Measurements from ENCODE around the gene CLDN9.
"Not testable (repeated sequence)": the region's sequence is repeated elsewhere in the genome, so short reads cannot be mapped to it uniquely, and the experiment has no call there.

Gene CLDN9

DNA sequence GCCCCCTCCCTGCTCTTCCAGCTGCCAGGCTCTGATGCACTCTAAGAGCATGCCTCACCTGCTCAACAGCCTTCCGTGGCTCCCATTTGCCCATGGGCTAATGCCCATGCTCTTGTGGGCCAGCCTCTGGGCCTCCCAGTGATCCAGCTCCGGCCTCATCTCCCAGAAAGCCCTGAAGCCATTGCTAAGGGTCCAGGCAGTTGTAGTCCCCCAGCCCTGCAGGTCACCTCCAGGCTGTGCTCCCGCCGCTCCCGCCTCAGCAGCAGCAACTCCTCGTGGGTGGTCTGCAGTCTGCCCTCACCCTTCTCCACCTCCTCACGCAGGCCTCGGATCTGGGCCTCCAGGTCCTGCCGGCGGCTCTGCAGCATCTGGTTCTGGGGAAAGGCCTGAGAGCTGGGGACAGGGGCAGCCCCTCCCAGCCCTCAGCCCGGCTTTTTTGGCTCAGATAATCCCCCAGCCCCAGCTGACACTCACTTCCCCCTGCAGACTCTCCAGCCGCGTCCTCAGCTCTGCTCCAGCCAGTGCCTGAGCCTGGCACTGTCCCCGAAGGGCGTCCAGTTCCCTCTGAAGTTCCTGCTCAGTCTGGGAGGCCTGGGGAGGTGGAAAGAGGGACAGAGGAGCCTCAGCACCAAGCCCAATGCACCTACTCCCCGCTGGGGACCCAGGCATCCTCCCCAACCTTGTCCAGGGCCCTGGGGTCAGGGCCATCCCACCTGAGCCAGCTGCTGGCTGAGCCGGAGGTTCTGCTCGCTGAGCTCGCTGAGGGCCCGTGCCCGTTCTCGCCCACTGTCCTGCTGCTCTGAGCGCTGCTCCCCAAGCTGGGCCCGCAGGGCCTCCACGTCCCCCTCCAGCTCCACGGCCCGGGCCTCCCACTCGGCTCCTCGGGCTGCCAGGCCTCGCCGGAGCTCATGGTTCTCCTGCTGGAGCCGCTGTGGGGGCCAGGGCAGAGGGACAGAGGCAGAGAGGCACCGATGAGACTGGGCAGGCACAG, 17.8 kb downstream of the CLDN9 start:
- DNase-seq (ENCODE audit: low read depth in 2 of 2) = no peak

DNA sequence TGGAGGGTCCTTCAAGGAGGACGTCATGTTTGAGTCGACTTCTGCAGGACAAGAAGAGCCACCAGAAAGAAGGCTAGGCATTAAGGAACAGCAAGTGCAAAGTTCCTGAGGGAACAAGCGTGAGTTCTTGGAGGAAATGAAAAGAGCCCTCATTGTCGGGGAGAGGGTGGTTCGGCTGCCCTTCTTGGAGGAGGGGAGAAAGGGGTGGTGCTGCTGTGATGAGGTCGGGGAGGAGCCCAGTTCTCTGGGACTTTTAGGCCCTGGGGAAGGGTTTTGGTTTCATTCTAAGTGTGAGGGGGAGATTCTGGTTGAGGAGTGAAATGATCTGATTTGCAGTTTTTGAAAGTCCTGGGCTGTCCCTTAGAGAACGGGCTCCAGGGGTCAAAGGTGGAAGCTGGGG, 19.9 kb downstream of the CLDN9 start:
- DNase-seq (ENCODE audit: low read depth in 2 of 2) = no peak

DNA sequence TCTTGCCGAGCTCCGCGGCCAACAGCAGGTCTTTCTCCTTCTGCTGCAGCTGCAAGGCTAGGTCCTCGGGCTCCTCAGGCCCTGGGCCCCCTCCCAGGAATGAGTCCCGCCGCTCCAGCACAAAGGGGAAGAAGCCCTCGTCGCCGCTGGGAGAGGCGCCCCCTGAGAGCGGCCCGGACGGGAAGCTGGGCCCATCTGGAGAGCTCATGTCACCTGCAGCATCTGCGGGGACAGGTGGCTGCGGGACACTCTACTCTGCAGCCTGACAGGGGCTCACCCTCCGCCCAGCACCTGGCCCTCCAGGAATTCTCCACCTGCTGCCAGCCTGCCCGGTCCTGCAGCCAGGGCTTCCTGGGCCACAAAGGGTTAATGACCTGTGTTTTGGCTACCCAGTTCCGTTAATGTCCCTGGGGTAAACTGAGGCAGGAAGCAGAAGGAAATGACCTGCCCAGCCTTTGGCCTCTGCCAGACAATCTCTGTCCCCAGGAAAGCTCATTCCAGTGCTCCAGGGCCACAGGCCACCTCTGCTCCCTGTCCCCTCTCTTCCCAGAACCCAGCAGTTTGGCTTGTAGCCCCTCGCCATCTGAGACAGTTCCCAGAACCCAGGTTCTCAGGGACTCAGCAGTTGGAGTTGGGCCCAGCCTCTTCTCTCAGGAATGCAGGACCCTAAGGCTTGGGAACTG, 22.7 kb downstream of the CLDN9 start:
- DNase-seq (ENCODE audit: low read depth in 2 of 2) = no peak

DNA sequence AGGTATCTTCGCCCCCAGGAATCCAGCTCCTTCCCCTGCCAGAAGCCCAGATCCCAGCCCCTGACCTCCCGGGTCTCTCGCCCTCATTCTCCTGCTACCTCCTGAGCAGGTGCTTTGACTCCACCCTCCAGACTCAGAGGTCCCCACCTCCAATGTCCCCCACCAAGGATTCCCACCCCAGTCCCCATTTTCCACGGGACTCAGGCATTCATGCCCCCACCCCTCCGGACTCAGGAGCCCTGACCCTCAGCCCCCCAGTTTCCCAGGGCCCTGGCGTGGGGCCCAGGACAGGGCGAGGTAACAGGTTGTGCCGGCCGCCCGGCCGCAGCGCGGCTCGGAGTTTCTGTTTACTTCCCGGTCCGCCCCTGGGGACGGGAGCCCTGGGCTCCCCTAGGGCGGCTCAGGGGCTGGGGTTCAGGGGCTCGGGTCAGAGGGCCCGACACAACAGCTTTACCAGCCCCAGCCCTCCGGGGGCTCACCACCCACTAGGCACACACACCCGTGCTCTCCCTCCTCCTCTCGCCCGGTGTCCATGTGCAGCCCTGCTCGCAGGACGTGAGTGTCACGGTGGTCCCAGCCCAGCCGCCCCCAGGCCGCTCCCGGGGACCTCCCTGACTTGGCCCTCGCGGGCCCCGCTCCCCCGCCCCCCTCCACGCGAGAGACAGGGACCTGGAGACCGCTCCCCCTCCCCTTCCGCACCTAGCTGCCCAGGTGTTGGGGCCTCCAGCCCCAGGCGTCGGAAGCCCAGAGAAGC, 23.4 kb downstream of the CLDN9 start:
- DNase-seq (ENCODE audit: low read depth in 2 of 2) = no peak

DNA sequence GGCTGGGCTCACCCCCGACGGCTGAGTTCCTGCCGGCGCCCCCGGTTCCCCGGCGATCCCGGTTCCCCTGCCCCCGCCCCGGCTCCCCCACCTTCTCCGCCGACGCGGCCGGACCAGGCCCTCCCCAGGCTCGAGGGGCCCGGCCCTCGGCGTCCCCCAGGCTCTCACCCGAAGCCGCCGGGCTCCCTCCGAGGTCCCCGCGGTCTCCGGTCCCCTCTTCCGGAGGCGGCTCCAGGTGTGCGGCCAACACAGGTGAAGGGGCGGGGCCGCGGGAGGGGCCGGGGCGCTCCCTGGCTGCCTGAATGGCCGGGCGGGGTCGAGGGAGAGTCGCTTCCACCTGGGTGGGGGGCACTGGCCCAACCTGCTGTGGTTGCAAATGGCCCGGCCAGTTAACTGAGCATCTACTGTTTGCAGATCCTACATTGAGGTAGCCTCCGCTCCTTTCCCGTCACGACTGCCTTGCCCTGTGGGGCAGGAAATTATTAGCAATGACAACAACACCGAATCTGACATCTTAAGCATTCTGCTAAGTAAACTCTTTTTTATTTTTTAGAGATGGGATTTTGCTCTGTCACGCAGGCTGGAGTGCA, 24.1 kb downstream of the CLDN9 start, which contains the start of gene BICDL2:
TSS of gene BICDL2 (minus strand) at position 219 of the 590 bp plus-strand sequence. CDS start 1,448 bp downstream, outside the sequence.
- DNase-seq (ENCODE audit: low read depth in 2 of 2) = no peak

DNA sequence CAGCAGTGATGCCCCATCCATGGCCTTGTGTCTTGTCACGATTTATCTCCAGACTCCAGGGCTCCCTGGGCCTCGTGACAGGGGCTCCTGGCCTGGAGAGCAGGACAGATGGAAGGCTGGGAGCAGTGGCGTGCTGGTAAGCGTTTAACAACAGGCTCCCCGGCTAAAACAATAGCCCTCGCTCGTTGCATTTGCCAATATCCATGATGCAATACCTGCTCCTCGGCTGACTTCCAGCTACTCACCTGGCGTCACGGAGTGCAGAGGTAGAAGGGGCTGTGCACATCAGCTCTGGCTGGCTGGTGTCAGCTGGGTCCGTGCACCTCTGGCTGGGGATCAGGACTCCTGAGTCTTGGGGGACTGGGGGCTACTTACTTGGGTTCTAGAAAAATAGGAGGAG, 25.5 kb downstream of the CLDN9 start:
- no peak for DNase-seq (ENCODE audit: low read depth in 2 of 2)

DNA sequence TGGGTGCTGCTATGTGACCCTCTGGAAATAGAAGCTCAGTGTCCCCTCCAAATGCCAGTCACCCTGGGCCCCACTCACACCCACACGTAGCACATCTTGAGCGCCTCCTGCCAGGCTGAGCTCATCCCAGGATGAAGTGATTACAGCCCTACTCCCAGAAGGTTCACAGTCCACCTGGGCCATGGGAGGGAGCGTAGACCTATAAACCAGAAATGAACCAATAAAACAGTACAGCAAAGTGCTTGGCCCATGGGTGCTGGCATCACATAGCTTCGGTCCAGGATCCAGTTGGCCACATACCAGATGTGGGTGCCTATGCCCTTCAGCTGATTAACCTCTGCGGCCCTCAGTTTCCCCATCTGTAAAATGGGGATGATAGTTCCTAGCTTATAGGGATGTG, 26.2 kb downstream of the CLDN9 start:
- DNase-seq (ENCODE audit: low read depth in 2 of 2) = no peak

DNA sequence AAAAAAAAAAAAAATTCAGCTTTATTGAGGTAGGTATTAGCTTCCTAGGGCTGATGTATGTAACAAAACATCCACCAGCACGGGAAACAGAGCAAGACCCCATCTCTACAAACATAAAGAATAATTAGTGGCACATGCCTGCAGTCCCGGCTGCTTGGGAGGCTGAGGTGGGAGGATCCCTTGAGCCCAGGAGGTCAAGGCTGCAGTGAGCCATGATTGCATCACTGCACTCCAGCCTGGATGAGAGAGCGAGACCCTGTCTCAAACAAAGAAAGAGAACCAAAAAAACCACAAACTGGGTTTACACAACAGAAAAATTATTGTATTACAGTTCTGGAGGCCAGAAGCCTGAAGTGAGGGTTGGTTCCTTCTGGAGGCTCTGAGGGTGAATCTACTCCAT, 29.7 kb downstream of the CLDN9 start:
- DNase-seq (ENCODE audit: low read depth in 2 of 2) = no peak

DNA sequence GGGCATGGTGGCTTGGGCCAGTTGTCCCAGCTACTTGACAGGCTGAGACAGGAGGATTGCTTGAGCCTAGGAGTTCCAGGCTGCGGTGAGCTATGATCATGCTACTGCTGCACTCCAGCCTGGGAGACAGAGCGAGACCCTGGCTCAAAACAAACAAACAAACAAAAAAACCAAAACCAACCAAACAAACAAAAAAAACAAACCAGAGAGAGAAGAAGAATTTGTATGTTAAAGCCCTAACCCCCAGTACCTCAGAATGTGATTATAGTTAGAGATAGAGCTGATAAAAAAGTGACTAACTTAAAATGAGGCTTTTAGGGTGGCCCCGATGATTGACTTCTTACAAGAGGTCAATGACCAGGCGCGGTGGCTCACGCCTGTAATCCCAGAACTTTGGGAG, 32.0 kb downstream of the CLDN9 start:
- no peak for DNase-seq (ENCODE audit: low read depth in 2 of 2)

DNA sequence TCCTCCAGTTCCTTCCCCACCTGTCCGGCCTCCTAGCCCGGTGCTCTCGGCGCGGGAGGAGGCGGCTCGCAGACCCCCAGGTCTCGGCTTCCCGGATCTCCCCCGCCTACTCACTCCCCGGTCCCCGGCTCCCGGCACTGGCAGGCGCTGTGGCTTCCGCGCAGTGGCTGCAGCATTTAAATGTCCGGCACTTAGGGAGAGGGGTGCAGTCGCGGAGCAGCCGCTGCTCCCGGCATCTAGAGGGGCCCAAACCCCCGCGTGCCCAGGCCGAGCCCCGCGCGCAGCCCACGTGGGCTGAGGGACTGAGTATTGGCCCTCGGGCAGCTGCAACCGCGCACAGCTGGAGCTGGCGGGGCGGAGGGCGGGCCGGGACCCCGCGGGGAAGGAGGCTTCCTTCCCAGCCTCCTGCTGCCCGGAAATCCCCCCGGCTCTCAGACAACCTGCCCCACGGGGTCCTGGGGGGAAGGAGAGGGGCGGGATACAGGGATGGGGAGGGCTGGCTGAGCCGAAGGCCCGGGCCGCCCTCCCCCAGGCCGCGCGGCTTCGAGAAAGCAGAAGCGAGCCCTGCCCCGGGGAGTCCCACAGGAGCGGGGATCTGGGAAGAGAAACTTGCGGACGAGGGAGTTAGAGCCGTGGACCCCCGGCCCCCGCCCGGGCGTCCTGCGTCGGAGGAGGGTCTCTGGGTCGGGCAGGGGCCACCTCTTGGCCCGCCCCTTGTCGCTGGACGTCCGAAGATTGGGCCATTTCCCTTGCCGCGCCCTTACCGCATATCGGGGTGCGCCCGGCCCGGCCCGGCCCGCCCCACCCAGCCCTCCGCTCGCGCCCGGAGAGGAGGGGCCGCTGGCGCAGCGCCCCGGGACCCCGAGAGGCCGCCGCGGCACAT, 33.3 kb downstream of the CLDN9 start, which contains the start of gene MMP25:
TSS of gene MMP25 (plus strand) at position 804 of the 883 bp plus-strand sequence. CDS start 357 bp downstream, outside the sequence.
- DNase-seq (ENCODE audit: low read depth in 2 of 2) = no peak

DNA sequence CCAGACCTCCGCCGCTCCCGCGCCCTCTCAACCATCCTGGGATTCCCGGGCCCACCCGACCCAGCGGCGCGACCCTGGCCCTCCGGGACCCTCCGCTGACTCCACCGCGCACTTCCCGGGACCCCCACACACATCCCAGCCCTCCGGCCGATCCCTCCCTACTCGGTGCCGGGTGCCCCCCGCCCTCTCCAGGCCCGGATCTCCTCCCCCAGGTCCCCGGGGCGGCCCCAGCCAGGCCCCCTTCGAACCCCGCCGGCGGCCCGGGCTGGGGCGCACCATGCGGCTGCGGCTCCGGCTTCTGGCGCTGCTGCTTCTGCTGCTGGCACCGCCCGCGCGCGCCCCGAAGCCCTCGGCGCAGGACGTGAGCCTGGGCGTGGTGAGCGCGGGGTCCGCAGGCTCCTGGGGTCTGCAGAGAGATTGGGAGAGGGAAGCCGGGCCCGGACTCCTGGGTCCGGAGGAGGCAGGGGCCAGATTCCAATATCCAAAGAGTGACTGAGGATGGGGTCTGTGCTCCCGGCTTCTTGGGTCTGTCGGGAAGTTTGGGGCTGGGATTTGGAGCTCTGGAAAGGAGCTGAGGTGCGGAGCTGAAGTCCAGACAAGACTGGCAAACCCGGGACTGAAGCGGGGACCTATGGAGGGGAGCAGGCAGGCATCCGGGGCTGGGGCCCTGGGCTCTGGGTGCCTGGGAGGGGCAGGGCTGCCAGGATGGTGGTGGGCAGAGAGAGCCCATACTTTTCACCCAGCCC, 34.1 kb downstream of the CLDN9 start:
- DNase-seq (ENCODE audit: low read depth in 2 of 2) = no peak

DNA sequence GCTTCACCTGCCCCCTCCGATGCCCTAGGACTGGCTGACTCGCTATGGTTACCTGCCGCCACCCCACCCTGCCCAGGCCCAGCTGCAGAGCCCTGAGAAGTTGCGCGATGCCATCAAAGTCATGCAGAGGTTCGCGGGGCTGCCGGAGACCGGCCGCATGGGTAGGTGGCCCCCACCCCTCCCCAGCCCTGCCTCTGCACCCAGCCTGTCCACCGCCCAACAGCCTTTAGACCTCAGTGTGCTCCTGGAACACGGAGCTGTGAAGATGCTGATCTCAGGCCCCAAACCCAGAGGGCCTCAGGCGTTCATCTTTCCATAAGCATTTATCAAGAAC, 34.6 kb downstream of the CLDN9 start:
- DNase-seq (ENCODE audit: low read depth in 2 of 2) = no peak

DNA sequence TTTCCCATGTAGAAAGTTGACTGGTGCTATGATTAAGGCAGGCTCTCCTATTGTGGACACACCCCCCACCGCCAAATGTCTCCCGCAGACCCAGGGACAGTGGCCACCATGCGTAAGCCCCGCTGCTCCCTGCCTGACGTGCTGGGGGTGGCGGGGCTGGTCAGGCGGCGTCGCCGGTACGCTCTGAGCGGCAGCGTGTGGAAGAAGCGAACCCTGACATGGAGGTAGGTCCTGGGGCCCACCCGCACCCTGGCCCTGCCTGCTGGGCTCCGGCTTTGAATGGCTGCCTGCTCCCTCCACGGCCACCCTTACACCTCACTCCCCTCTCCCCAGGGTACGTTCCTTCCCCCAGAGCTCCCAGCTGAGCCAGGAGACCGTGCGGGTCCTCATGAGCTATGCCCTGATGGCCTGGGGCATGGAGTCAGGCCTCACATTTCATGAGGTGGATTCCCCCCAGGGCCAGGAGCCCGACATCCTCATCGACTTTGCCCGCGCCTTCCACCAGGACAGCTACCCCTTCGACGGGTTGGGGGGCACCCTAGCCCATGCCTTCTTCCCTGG, 37.3 kb downstream of the CLDN9 start:
- no peak for DNase-seq (ENCODE audit: low read depth in 2 of 2)

DNA sequence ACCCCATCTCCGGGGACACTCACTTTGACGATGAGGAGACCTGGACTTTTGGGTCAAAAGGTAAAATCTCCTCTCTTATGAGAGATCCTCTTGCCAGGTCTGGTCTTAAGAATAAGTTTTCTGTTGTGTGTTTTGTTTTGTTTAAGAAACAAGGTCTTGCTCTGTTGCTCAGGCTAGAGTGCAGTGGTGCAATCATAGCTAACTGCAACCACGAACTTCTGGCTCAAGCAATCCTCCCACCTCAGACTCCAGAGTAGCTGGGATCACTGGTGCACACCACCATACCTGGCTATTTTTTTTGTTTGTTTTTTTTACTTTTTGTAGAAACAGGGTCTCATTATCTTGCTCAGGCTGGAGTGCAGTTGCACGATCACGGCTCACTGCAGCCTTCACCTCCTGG, 37.8 kb downstream of the CLDN9 start:
- no peak for DNase-seq (ENCODE audit: low read depth in 2 of 2)

DNA sequence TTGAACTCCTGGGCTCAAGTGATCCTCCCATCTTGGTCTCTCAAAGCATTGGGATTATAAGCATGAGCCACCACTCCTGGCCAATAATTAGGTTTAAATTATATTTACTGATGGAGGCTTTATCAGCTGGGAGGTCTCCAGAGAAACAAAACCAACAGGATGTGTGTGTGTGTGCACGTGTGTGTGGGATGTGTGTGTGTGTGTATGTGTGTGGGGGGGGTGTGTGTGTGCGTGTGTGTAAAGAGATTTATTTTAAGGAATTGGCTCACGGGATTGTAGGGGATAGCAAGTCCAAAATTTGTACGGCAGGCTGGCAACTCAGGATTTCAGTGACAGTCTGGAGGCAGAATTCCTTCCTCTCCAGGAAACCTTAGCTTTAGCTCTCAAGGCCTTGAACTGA, 38.3 kb downstream of the CLDN9 start:
- no peak for DNase-seq (ENCODE audit: low read depth in 2 of 2)

DNA sequence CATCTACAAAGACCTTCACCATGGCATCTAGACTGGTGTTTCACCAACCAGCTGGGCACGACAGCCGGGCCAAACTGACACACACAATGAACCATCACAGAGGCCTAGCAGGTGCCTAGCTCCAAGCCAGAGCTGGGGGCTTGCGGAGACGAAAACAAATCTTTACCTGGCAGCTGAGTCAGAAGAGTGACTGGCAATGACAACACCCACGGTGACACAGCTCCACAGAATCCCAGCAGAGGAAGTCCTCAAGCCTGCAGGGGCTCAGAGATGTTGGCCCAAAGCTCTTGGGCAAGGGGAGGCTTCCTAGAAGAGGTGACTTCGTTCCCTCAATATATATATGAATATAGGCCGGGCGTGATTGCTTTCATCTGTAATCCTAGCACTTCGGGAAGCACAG, 38.8 kb downstream of the CLDN9 start:
- no peak for DNase-seq (ENCODE audit: low read depth in 2 of 2)

DNA sequence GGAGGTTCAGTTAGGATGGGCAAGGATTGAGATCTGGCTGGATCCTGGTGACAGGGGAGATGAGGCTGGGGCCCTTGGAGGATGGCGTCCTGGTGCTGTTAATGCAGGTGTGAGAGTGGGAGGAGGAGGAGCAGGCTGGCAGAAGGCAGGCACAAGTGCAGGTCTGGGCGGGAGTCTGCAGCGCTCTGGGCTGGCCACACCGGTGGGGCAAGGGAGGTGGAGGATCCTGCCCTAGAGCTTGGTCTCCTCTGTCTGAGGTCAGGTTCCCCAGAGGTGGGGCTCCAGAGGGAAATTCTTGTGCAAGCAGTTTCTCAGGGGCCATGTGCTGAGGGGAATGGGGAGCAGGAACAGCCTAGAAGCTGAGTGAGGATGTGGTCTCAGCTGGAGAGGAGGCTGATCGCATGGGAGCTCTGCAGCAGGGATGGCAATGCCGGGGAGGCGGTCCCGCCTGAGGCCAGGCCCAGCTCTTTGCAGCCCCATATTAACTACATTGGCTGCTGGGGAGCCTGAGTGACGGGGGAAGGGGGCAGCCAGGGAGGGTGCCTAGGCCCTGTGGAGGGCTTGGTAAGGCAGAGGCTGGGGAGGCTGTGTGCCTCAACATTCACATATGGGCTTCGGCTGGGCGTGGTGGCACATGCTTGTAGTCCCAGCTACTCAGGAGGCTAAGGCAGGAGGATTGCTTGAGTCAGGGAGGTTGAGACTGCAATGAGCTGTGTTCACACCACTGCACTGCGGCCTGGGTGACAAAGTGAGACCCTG, 40.0 kb downstream of the CLDN9 start:
- DNase-seq (ENCODE audit: low read depth in 2 of 2) = not testable (repeated sequence)

DNA sequence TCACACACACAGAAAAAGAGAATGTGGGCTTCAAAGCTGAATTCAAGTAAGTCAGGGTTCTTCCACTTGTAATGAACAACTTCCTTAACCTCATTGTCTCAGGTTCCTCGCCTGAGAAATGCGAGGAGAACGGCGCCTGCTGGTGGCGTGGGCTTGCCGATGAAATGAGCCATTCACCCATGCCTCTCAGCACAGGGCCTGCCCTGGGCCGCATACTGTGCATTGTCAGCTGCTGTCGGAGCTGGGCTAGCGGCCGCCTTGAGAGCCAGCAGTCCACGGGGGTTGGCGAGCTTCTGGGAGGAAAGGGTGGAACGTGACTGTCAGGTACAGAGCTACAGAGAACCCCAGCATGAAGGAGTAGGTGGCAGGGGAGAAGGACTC, 40.6 kb downstream of the CLDN9 start:
- DNase-seq (ENCODE audit: low read depth in 2 of 2) = not testable (repeated sequence)
